Hepatic stellate cell (primary cell): ENCODE data around the gene SNX3.

ENCODE experiments used
- DNase-seq: peaks from one replicate; pipeline ENCODE4 v3.0.0; 2011; ENCODE audit warnings: low spot score

Gene SNX3

GRCh38 chr6:108170332-108171290 lies 90.2 kb downstream of the SNX3 start:
- no peak for DNase-seq

- DNase-seq, result no peak
Measured at GRCh38 chr6:108169464-108170331, 91.1 kb downstream of the SNX3 start.

- peak; percentile 54 for DNase-seq
Measured at GRCh38 chr6:108168501-108169463, 92.1 kb downstream of the SNX3 start.

GRCh38 chr6:108168090-108168463 lies 92.8 kb downstream of the SNX3 start:
- DNase-seq, result no peak

- DNase-seq, result no peak
Measured at GRCh38 chr6:108167449-108168089, 93.3 kb downstream of the SNX3 start.

GRCh38 chr6:108166664-108167448 lies 94.0 kb downstream of the SNX3 start:
- no peak for DNase-seq

- DNase-seq, result no peak
Measured at GRCh38 chr6:108165714-108166663, 94.9 kb downstream of the SNX3 start, which contains the start of gene NR2E1. Gene NR2E1 (plus strand): TSS chr6:108166022. CDS start chr6:108166766, 744 bp downstream.

GRCh38 chr6:108164815-108165706 lies 95.8 kb downstream of the SNX3 start:
- no peak for DNase-seq

- DNase-seq, result no peak
Measured at GRCh38 chr6:108164543-108164814, 96.4 kb downstream of the SNX3 start.

- no peak for DNase-seq
Measured at GRCh38 chr6:108163644-108164542, 96.9 kb downstream of the SNX3 start.

- no peak for DNase-seq
Measured at GRCh38 chr6:108163267-108163643, 97.6 kb downstream of the SNX3 start.

- DNase-seq, result no peak
Measured at GRCh38 chr6:108161724-108162282, 99.0 kb downstream of the SNX3 start.
